OCI-LY3 (cell line): ENCODE results near the gene TNS3.
A peak's percentile ranks its signal among the peaks of the same experiment; 100 is the strongest.

Experiments used
- H2AFZ ChIP-seq: fragments of 200-600, 300-600 bp; shearing (Covaris generic); 2 replicates; pipeline ENCODE4 v1.6.0; 2014; ENCODE audit warnings: antibody characterized with exemption, low read depth, low read length
- H3K27ac ChIP-seq: fragments of 200-600, 300-600 bp; sonication (generic); 2 replicates; pipeline ENCODE4 v1.5.1; 2014; ENCODE audit warnings: mild to moderate bottlenecking, low read length, moderate library complexity, mixed read lengths
- H3K27me3 ChIP-seq: fragments of 200-600, 300-600 bp; sonication (generic); 2 replicates; pipeline ENCODE4 v1.6.1; 2014; ENCODE audit warnings: low read depth, low read length, mixed read lengths
- H3K36me3 ChIP-seq: fragments of 200-600, 300-600 bp; sonication (generic); replicated peaks from 2 replicates; pipeline ENCODE3; 2014; ENCODE audit warnings: low read depth, low read length, mixed read lengths
- H3K4me1 ChIP-seq: fragments of 300-600, 200-600 bp; sonication (generic); 2 replicates; pipeline ENCODE4 v1.6.1; 2014; ENCODE audit warnings: low read length, mixed read lengths
- H3K4me2 ChIP-seq: fragments of 200-600, 300-600 bp; sonication (generic); 2 replicates; pipeline ENCODE4 v1.6.1; 2014; ENCODE audit warnings: low read length, mixed read lengths
- H3K4me3 ChIP-seq: fragments of 300-600, 200-600 bp; sonication (generic); 2 replicates; pipeline ENCODE4 v1.5.1; 2014; ENCODE audit warnings: antibody characterized with exemption, mild to moderate bottlenecking, low read length, moderate library complexity
- H3K79me2 ChIP-seq: fragments of 300-600, 200-600 bp; shearing (Covaris generic); 2 replicates; pipeline ENCODE4 v1.6.1; 2014; ENCODE audit warnings: mild to moderate bottlenecking, low read length, mixed read lengths
- H3K9ac ChIP-seq: fragments of 300-600, 200-600 bp; shearing (Covaris generic); 2 replicates; pipeline ENCODE4 v1.6.0; 2014; ENCODE audit warnings: mild to moderate bottlenecking, low read length, moderate library complexity
- H3K9me3 ChIP-seq: fragments of 200-600, 300-600 bp; shearing (Covaris generic); 2 replicates; pipeline ENCODE4 v1.6.1; 2014; ENCODE audit warnings: low read length, mixed read lengths; ENCODE audit not compliant: insufficient read depth
- H4K20me1 ChIP-seq: fragments of 200-600, 300-600 bp; sonication (generic); 2 replicates; pipeline ENCODE4 v1.6.1; 2016; ENCODE audit warnings: low read length, mixed read lengths; ENCODE audit not compliant: insufficient read depth
- CTCF ChIP-seq: fragments of 200-600, 300-600 bp; sonication (generic); IDR thresholded peaks from 2 replicates; pipeline ENCODE4 v1.5.1; 2014; ENCODE audit warnings: antibody characterized with exemption, low read length, low read depth
- EZH2phosphoT487 ChIP-seq: fragments of 200-600 bp; shearing (Covaris generic); IDR thresholded peaks from 2 replicates; pipeline ENCODE4 v1.6.1; 2018; ENCODE audit warnings: antibody characterized with exemption, mixed run types, low read depth

TNS3 gene

GRCh38 chr7:47568056-47568455, 13.9 kb downstream of the TNS3 start:
- TF ChIP-seq EZH2phosphoT487: no peak
- TF ChIP-seq CTCF: no peak
- Histone ChIP-seq H3K36me3 (no peaks in the 10 kb centered on the region), H3K9ac (no peak overlapping the region), H4K20me1 (no peaks in the 10 kb centered on the region), H2AFZ (no peak overlapping the region), H3K9me3 (no peaks in the 10 kb centered on the region), H3K4me1 (peaks cover 16% of the 10 kb centered on the region), H3K4me2 (peak overlapping the region; percentile 58), H3K4me3 (peak overlapping the region; percentile 31; the same call in 1 of the 2 replicates), H3K27me3 (no peaks in the 10 kb centered on the region), H3K27ac (0 out of 2 replicates have a peak overlapping the region, but pooled peaks have one; percentile 11), H3K79me2 (no peaks in the 10 kb centered on the region)

GRCh38 chr7:47565640-47566250, 16.2 kb downstream of the TNS3 start:
- no peaks in the 10 kb centered on the region for H3K36me3 ChIP-seq

DNA sequence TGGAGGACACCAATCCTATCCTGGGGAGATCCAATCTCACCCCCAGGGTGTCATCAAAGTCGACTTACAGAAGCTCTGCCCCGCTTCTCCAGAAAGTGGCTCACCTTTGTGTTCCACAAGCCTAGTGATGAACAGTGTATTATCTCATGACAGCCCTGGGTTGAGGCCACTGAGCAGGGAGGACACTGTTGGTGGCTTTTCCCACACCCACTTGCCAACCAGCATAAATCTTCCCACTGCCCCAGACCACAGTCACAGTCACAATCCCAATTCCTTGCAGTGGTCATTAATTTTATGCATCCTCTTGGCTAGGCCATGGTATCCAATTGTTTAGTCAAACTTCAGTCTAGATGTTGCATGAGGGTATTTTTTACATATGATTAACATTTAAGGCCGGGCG, 18.4 kb downstream of the TNS3 start:
- peaks cover 16% of the 10 kb centered on the region for H3K4me1 ChIP-seq
- no peak overlapping the region for H3K9ac ChIP-seq
- no peaks in the 10 kb centered on the region for H4K20me1 ChIP-seq
- H3K27me3 ChIP-seq: no peaks in the 10 kb centered on the region
- no peak overlapping the region for H3K27ac ChIP-seq
- no peaks in the 10 kb centered on the region for H3K79me2 ChIP-seq
- H3K4me2 ChIP-seq: no peak overlapping the region
- H3K4me3 ChIP-seq: no peak overlapping the region
- no peak overlapping the region for H2AFZ ChIP-seq
- TF ChIP-seq EZH2phosphoT487 (no peak), CTCF (no peak)
- H3K36me3 ChIP-seq: no peaks in the 10 kb centered on the region
- H3K9me3 ChIP-seq: no peaks in the 10 kb centered on the region

More at GRCh38 chr7:47565640-47566250, 16.2 kb downstream of the TNS3 start:
- H3K9ac ChIP-seq: no peak overlapping the region
- H3K4me2 ChIP-seq: no peak overlapping the region
- no peak for TF ChIP-seq CTCF
- no peak for TF ChIP-seq EZH2phosphoT487
- H3K9me3 ChIP-seq: no peaks in the 10 kb centered on the region
- no peaks in the 10 kb centered on the region for H4K20me1 ChIP-seq
- peaks cover 16% of the 10 kb centered on the region for H3K4me1 ChIP-seq
- no peaks in the 10 kb centered on the region for H3K79me2 ChIP-seq
- no peaks in the 10 kb centered on the region for H3K27me3 ChIP-seq
- no peak overlapping the region for H3K4me3 ChIP-seq
- H3K27ac ChIP-seq: no peak overlapping the region
- H2AFZ ChIP-seq: no peak overlapping the region

DNA sequence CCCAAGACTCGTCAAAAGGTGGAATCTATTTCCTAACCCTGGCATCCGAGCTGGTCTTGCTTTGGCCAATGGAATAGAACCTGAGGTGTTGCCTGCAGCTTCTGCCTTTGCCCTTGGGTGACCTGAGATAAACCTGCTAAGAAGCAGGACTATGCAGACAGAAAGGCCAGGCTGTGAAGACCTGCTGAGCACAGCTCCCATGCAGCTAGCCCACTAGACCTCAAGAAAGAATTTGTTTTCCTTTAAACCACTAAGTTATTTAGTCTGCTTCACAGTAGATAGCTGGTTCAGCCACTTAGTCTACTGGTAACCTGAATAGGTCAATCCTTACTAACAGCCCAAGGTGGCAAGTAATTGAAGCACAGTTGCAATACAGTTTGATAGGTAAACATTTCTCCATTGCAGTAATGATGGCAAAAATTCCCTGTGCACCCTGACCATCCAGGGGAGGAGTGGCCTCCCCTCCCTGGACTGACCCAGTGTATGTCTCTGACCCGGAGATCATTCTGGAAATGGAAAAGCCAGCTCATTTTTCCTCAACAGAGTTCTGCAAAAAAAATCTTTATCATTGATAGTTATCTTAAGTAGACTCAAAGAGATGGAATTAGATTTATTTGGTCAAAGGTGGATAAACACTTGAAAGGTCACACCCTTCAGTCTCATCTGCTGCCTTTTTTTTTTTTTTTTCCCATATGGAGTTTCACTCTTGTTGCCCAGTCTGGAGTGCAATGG, 20.0 kb downstream of the TNS3 start:
- Histone ChIP-seq H3K27ac (no peak overlapping the region), H3K36me3 (no peaks in the 10 kb centered on the region), H3K9ac (no peak overlapping the region), H3K4me2 (no peak overlapping the region), H4K20me1 (no peaks in the 10 kb centered on the region), H3K79me2 (no peaks in the 10 kb centered on the region), H2AFZ (no peak overlapping the region), H3K9me3 (no peaks in the 10 kb centered on the region), H3K4me1 (peaks cover under 1% of the 10 kb centered on the region; the same call in 1 of the 2 replicates), H3K4me3 (no peak overlapping the region), H3K27me3 (no peaks in the 10 kb centered on the region)
- TF ChIP-seq CTCF (no peak), EZH2phosphoT487 (no peak)
